Measurements from ENCODE around the gene ZNF254.

DNA sequence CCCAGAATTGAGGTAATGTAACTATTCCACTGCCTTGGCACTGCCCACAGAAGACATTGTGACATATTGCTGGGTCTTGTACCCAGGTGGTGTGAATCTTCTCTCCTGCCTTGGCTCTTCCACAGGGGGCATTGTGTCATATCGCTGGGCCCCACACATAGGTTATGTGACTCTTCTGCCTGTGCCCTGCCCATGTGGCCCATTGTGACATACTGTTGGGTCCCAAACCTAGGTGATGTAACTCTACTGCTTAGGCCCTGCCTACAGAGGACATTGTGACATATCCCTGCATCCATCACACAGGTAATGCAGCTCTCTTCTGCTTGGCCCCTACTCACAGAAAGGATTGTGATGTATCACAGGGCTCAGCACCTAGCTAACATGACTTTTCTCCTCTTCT lies 37.5 kb upstream of the ZNF254 start:
- TF ChIP-seq, protein P1, sequence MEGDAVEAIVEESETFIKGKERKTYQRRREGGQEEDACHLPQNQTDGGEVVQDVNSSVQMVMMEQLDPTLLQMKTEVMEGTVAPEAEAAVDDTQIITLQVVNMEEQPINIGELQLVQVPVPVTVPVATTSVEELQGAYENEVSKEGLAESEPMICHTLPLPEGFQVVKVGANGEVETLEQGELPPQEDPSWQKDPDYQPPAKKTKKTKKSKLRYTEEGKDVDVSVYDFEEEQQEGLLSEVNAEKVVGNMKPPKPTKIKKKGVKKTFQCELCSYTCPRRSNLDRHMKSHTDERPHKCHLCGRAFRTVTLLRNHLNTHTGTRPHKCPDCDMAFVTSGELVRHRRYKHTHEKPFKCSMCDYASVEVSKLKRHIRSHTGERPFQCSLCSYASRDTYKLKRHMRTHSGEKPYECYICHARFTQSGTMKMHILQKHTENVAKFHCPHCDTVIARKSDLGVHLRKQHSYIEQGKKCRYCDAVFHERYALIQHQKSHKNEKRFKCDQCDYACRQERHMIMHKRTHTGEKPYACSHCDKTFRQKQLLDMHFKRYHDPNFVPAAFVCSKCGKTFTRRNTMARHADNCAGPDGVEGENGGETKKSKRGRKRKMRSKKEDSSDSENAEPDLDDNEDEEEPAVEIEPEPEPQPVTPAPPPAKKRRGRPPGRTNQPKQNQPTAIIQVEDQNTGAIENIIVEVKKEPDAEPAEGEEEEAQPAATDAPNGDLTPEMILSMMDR (IDR thresholded peaks at IDR 0.05): no peak
- no peak for TF ChIP-seq ZFX (IDR thresholded peaks at IDR 0.05; ENCODE audit: borderline replicate concordance)

Measured in 22Rv1 (cell line).